K562 (cell line): ENCODE measurements around the gene WNT3. TPM values are rescaled to one million over a fixed set of nuclear protein-coding genes. Genes with fewer than 3 reads are reported as not detected.

Experiments used
- ATAC-seq: fragments of 200-7000 bp; cut with Tn5 transposase; 3 replicates; pipeline ENCODE4 v1.9.1; 2020; ENCODE audit warnings: moderate library complexity
- Bru-seq: library from RNA; stranded (reverse); fragments of 400-500 nt; gene quantifications from one replicate; lab custom pipeline; 2021; lab: Mats Ljungman, UMichigan
- BruChase-seq, 2 experiments: library from RNA; stranded (reverse); fragments of 400-500 nt; gene quantifications; one replicate each; lab custom pipeline; 2021; lab: Mats Ljungman, UMichigan
- BruUV-seq: library from RNA; stranded (reverse); fragments of 400-500 nt; replicated peaks from 2 replicates; lab custom pipeline; 2021; lab: Mats Ljungman, UMichigan
- CTCF ChIA-PET: fragments of 300-600 bp; formaldehyde crosslinking; extraction: SDS; loops from one replicate; lab custom pipeline; 2021; ENCODE audit warnings: low intra/inter-chr PET ratio; lab: Yijun Ruan, JAX
- POLR2A ChIA-PET: fragments of 300-600, 350-650 bp; sonication (Branson Sonifier 250); formaldehyde crosslinking; extraction: SDS; loops from one replicate; lab custom pipeline; 2021; ENCODE audit warnings: antibody characterized with exemption, inconsistent platforms; lab: Yijun Ruan, JAX
- DNase-seq, 4 experiments: peaks; one replicate each; pipeline versions ENCODE4 v3.0.0 to v3.0.0-alpha.2; 2011 to 2018; ENCODE audit warnings: low spot score in 3 of 4, mixed read lengths in 3 of 4; ENCODE audit errors: extremely low read depth in 1 of 4
- FAIRE-seq: peaks from 2 replicates; lab custom pipeline; 2011; peaks lifted over from hg19 to GRCh38; lab: Jason Lieb, UNC
- H2AFZ ChIP-seq: 2 replicates; pipeline ENCODE4 v1.6.0; 2011; ENCODE audit warnings: low read depth, low read length, control low read depth, inconsistent platforms
- H3K27ac ChIP-seq: fragments of 200-600 bp; 3 replicates; pipeline ENCODE4 v1.8.0; 2011; ENCODE audit warnings: low read depth, mild to moderate bottlenecking, control low read depth, inconsistent platforms, low read length, moderate library complexity, mixed read lengths; ENCODE audit errors: extremely low read depth
- H3K27me3 ChIP-seq, 2 experiments: fragments of 300-600 bp in 1 of 2; 2 replicates in 1 of 2; 3 replicates in 1 of 2; pipeline versions ENCODE4 v1.6.0 to v1.8.0; 2011; ENCODE audit warnings: inconsistent platforms in 2 of 2, low read length in 2 of 2, mild to moderate bottlenecking in 1 of 2, mixed read lengths in 1 of 2, moderate library complexity in 1 of 2; ENCODE audit not compliant: control insufficient read depth in 2 of 2, insufficient read depth in 2 of 2
- H3K36me3 ChIP-seq: fragments of 300-600 bp; 3 replicates; pipeline ENCODE4 v1.8.0; 2011; ENCODE audit warnings: mild to moderate bottlenecking, low read length, inconsistent platforms; ENCODE audit not compliant: control insufficient read depth, insufficient read depth
- H3K4me1 ChIP-seq, 2 experiments: fragments of 200-600 bp in 1 of 2; replicated peaks in 1 of 2; 2 replicates in 1 of 2; 3 replicates in 1 of 2; pipeline versions ENCODE4 v1.5.1 to v1.8.0; 2011; ENCODE audit warnings: inconsistent platforms in 2 of 2, low read length in 2 of 2, mild to moderate bottlenecking in 1 of 2, mixed read lengths in 1 of 2, moderate library complexity in 1 of 2; ENCODE audit not compliant: control insufficient read depth in 2 of 2, insufficient read depth in 2 of 2
- H3K4me2 ChIP-seq: 2 replicates; pipeline ENCODE4 v1.6.1; 2011; ENCODE audit warnings: low read length, control low read depth, inconsistent platforms, mixed read lengths; ENCODE audit not compliant: insufficient read depth
- H3K4me3 ChIP-seq: fragments of 200-600 bp; sonication (generic), shearing (Covaris generic); 2 replicates; pipeline ENCODE4 v1.5.1; 2016; ENCODE audit warnings: control low read depth, inconsistent platforms
- H3K79me2 ChIP-seq: fragments of 200-600 bp; 3 replicates; pipeline ENCODE4 v1.8.0; 2011; ENCODE audit warnings: low read length, inconsistent platforms; ENCODE audit not compliant: control insufficient read depth, insufficient read depth
- H3K9ac ChIP-seq, 2 experiments: 2 replicates each; pipeline versions ENCODE4 v1.6.0 to v1.6.1; 2011; ENCODE audit warnings: low read depth in 2 of 2, low read length in 2 of 2, control low read depth in 1 of 2, inconsistent platforms in 1 of 2, mild to moderate bottlenecking in 1 of 2, mixed read lengths in 1 of 2; ENCODE audit not compliant: insufficient read depth in 1 of 2
- H3K9me1 ChIP-seq: one replicate; pipeline ENCODE4 v1.6.0; 2011; ENCODE audit warnings: inconsistent platforms, mild to moderate bottlenecking, low read length, moderate library complexity; ENCODE audit not compliant: control insufficient read depth, insufficient read depth
- H3K9me3 ChIP-seq: replicated peaks from 2 replicates; pipeline ENCODE4 v1.5.1; 2011; ENCODE audit warnings: low read depth, low read length, inconsistent platforms; ENCODE audit not compliant: control insufficient read depth, insufficient read depth
- H4K20me1 ChIP-seq: replicated peaks from 2 replicates; pipeline ENCODE4 v1.6.1; 2011; ENCODE audit warnings: low read length, inconsistent platforms, mixed read lengths; ENCODE audit not compliant: control insufficient read depth, insufficient read depth
- CREB3L1 ChIP-seq: fragments of 450-650 bp; IDR thresholded peaks from 2 replicates; pipeline ENCODE4 v1.6.1; 2014; ENCODE audit warnings: low read depth, mild to moderate bottlenecking, moderate library complexity, borderline replicate concordance
- PKNOX1 ChIP-seq: fragments of 450-650 bp; IDR thresholded peaks from 2 replicates; pipeline ENCODE4 v1.6.1; 2016
- POLR2B ChIP-seq: fragments of 450-650 bp; IDR thresholded peaks from 2 replicates; pipeline ENCODE4 v1.6.1; 2018; ENCODE audit warnings: low read depth; ENCODE audit not compliant: partially characterized antibody
- RFX5 ChIP-seq: IDR thresholded peaks from 2 replicates; pipeline ENCODE4 v1.6.1; 2011; ENCODE audit warnings: low read depth, mild to moderate bottlenecking, improper control_type of control experiment, low read length
- RNF219 ChIP-seq: fragments of 250-450 bp; sonication (Bioruptor Pico); IDR thresholded peaks from 2 replicates; pipeline ENCODE4 v1.5.0; 2022; ENCODE audit warnings: mild to moderate bottlenecking
- SMAD3 ChIP-seq: fragments of 450-650 bp; formaldehyde crosslinking; conservative IDR thresholded peaks from 2 replicates; pipeline ENCODE4 v1.4.0; 2020; ENCODE audit warnings: mild to moderate bottlenecking
- THAP12 ChIP-seq: fragments of 250-450 bp; sonication (Bioruptor Pico); IDR thresholded peaks from 2 replicates; pipeline ENCODE4 v1.9.0; 2021; ENCODE audit warnings: mild to moderate bottlenecking, inconsistent platforms
- ZFP1 ChIP-seq: fragments of 450-650 bp; formaldehyde crosslinking; IDR thresholded peaks from 2 replicates; pipeline ENCODE4 v1.4.0; 2020; ENCODE audit warnings: mild to moderate bottlenecking, mixed read lengths
- ZNF12 ChIP-seq: sonication (generic); formaldehyde crosslinking; IDR thresholded peaks from 2 replicates; pipeline ENCODE4 v1.4.0; 2020; ENCODE audit warnings: mild to moderate bottlenecking, missing genetic modification reagents
- WGBS: fragments of 100-300 bp; shearing (Covaris generic); methylation state at CpG from one replicate; pipeline ENCODE4 v1.1.6; 2016; ENCODE audit warnings: low coverage, mixed read lengths; ENCODE audit not compliant: insufficient coverage; ENCODE audit errors: missing lambda C conversion rate; 5-methylcytosine and 5-hydroxymethylcytosine counted together
- in situ Hi-C: fragments of 300-500 bp; cut with MboI; formaldehyde crosslinking; loops from 4 replicates; pipeline ENCODE4 v1.15.0; 2018; ENCODE audit warnings: inconsistent platforms, mixed read lengths
- intact Hi-C: fragments of 100-400 bp; cut with micrococcal nuclease; formaldehyde crosslinking; loops from 2 replicates; pipeline ENCODE4 v1.14.2; 2022
- long read RNA-seq, 3 experiments: library from polyadenylated mRNA in 2 of 3; library from RNA in 1 of 3; unstranded in 2 of 3; stranded (forward) in 1 of 3; transcript quantifications; one replicate each; pipeline ENCODE4 v2.0.0, GENCODE V29; 2019 to 2022
- polyA minus RNA-seq, 3 experiments: library from RNA; depleted of rRNA, polyadenylated mRNA; stranded (reverse); fragments of >200 nt; gene quantifications; 2 replicates each; pipeline ENCODE4 v1.2.3, GENCODE V29; 2011
- polyA plus RNA-seq, 8 experiments: library from polyadenylated mRNA; depleted of rRNA in 4 of 8; stranded (reverse) in 5 of 8; unstranded in 3 of 8; fragments of >200 nt; fragmentation: Nextera tagmentation in 2 of 8; fragmentation: Illumina TruSeq in 1 of 8; extraction: Ambion mirVana in 2 of 8; extraction: Trizol in 1 of 8; gene quantifications; 2 replicates each; pipeline versions ENCODE4 v1.2.1 to v1.2.3, GENCODE V29; 2011 to 2014; ENCODE audit warnings: inconsistent platforms in 1 of 8, missing spikeins in 1 of 8
- total RNA-seq, 7 experiments: library from RNA; depleted of rRNA in 6 of 7; stranded (reverse); fragments of >200 nt in 6 of 7; fragmentation: Illumina TruSeq in 2 of 7; extraction: Trizol in 2 of 7; gene quantifications; 2 replicates each; pipeline versions ENCODE4 v1.2.1 to v1.2.3, GENCODE V29; 2011 to 2021; ENCODE audit warnings: low replicate concordance in 1 of 7

Gene WNT3
- 8.1 and 10.9 TPM in 2 replicates for total RNA-seq (2011; cell fraction: chromatin; rRNA removed; ENCODE audit: low replicate concordance)
- total RNA-seq (2011; cell fraction: nucleolus; rRNA removed), result 6.1 and 6.8 TPM in 2 replicates
- total RNA-seq (2011; cell fraction: nucleoplasm; rRNA removed), result 7.8 and 8.3 TPM in 2 replicates
- total RNA-seq (2014; rRNA removed) (1.5 and 2.9 TPM in 2 replicates), total RNA-seq (2014; rRNA removed; fragmentation: Illumina TruSeq; extraction: Trizol) (2.2 and 2.4 TPM in 2 replicates), total RNA-seq (2015; rRNA removed; fragmentation: Illumina TruSeq; extraction: Trizol) (2.6 and 2.8 TPM in 2 replicates), total RNA-seq (2021) (2.7 and 3.5 TPM in 2 replicates), polyA plus RNA-seq (2011; rRNA removed) (5.9 and 6.1 TPM in 2 replicates), polyA plus RNA-seq (2014; fragmentation: Illumina TruSeq; extraction: Trizol) (3.2 and 3.6 TPM in 2 replicates), polyA plus RNA-seq (2014; fragmentation: Nextera tagmentation; extraction: Ambion mirVana) (1 to 10 TPM; 2.1 to 3.5 TPM), polyA plus RNA-seq (2014; rRNA removed) (2.5 and 3.3 TPM in 2 replicates), polyA minus RNA-seq (2011; rRNA and poly(A)+ RNA removed) (2.9 and 3.6 TPM in 2 replicates), Bru-seq, nascent RNA (percentile 38 among the genes with signal in this experiment), BruChase-seq, experiment 1, labeled RNA remaining after a 2-hour chase (percentile 32 among the genes with signal in this experiment), BruChase-seq, experiment 2, labeled RNA remaining after a 6-hour chase (percentile 36 among the genes with signal in this experiment)
- 3.4 and 3.9 TPM in 2 replicates for polyA plus RNA-seq (2011; cell fraction: cytosol; rRNA removed)
- 18.0 and 19.7 TPM in 2 replicates for polyA plus RNA-seq (2011; cell fraction: nucleus; rRNA removed)
- polyA plus RNA-seq (2012), result 2.5 and 2.8 TPM in 2 replicates
- 2.0 and 2.4 TPM in 2 replicates for polyA minus RNA-seq (2011; cell fraction: cytosol; rRNA and poly(A)+ RNA removed)
- 2.6 and 2.7 TPM in 2 replicates for polyA minus RNA-seq (2011; cell fraction: nucleus; rRNA and poly(A)+ RNA removed)
- long read RNA-seq, experiment 1, partial matches to known transcripts, result 6 of 9 reads
- long read RNA-seq, experiment 1, other reads (novel, unspliced or antisense), result 3 of 9 reads
- long read RNA-seq, experiment 2, partial matches to known transcripts, result 4 of 6 reads
- long read RNA-seq, experiment 2, other reads (novel, unspliced or antisense), result 2 of 6 reads
- long read RNA-seq, experiment 3, partial matches to known transcripts, result 3 of 5 reads
- long read RNA-seq, experiment 3, other reads (novel, unspliced or antisense), result 1 of 5 reads

- Histone ChIP-seq H3K4me3 (peak within 1 kb of the TSS; percentile 26), H3K27ac (peak within 1 kb of the TSS; percentile 78), H3K9me1 (no peaks in the 10 kb centered on the region), H3K27me3 (no peaks in the 10 kb centered on the region), H2AFZ (peak within 1 kb of the TSS; percentile 96), H3K79me2 (no peaks in the 10 kb centered on the region), H3K9me3 (no peaks in the 10 kb centered on the region), H3K4me2 (peak within 1 kb of the TSS; percentile 78), H3K36me3 (no peaks in the 10 kb centered on the region), H3K9ac (peak within 1 kb of the TSS; percentile 63 to 88), H4K20me1 (no peaks in the 10 kb centered on the region; the same call in 1 of the 2 replicates), H3K4me1 (peaks cover 27 to 64% of the 10 kb centered on the region in 2 experiments; a peak in 4 of 5 replicates)
- whole genome bisulfite sequencing, result 44% methylated on average over 9 of the region's 47 CpGs
- intact Hi-C loops, result no loop called here
- DNase-seq, result peak; percentile 77 to 88 (median 86)
- BruUV-seq, result no TSS peak
- FAIRE-seq, result peak; percentile 19
- ChIA-PET POLR2A (interaction anchor here (0.6 to 1.1 kb wide), 2 partner anchors 9 to 15 kb away, joined by 3 read pairs; no protein-coding TSS in a partner anchor), CTCF (no interaction called here)
- in situ Hi-C loops, result loop anchor here (25.0 kb wide), 1 partner anchor 1231 kb away; no protein-coding TSS in a partner anchor
- ATAC-seq, result peak; percentile 68
- TF ChIP-seq POLR2B, result no peak
- no peak for TF ChIP-seq SMAD3 (CRISPR knock-in tag)
- TF ChIP-seq THAP12 (CRISPR knock-in tag), result no peak
- no peak for TF ChIP-seq ZNF12
- no peak for TF ChIP-seq CREB3L1
- no peak for TF ChIP-seq ZFP1 (CRISPR knock-in tag)
- TF ChIP-seq PKNOX1, result peak; percentile 97
- no peak for TF ChIP-seq RNF219 (CRISPR knock-in tag)
- TF ChIP-seq RFX5, result no peak
Observed at GRCh38 chr17:46818316-46818928, at the start of gene WNT3. TSS of gene WNT3 (minus strand) at chr17:46818692. CDS start at chr17:46818597, 95 bp downstream.
